ENCODE measurements around the gene HK1. TPM values are rescaled to one million over a fixed set of nuclear protein-coding genes. Genes with fewer than 3 reads are reported as not detected.

HK1 gene
- total and polyA plus RNA-seq, 2 donors (not counting 1 experiment from before 2014, with no cell fraction given): 24.7 to 40.8 TPM

DNA sequence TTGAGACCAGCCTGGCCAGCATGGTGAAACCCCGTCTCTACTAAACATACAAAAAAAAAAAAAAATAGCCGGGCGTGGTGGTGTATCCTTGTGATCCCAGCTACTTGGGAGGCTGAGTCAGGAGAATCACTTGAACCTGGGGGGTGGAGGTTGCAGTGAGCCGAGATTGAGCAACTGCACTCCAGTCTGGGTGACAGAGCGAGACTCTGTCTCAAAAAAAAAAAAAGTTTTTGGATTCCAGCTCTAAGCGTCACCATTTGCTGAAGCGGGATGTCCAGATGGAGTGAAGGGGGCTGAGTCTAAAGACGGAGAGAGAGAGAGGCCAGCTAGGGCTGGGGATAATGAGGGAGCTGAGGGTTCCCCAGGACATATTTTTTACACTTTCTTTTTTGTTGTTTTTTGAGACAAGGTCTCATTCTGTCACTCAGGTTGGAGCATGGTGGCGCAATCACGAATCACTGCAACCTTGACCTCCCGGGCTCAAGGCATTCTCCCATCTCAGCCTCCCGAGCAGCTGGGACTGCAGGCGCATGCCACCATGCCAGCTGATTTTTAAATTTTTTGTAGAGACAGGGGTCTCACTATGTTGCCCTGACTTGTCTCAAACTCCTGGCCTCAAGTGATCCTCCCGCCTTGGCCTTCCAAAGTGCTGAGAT lies 9.4 kb upstream of the HK1 start:
- 99% methylated on average over 12 of the region's 14 CpGs for WGBS (ENCODE audit: insufficient coverage)
- Histone ChIP-seq H3K79me2 (ENCODE audit: control insufficient read depth, insufficient read depth, low read length) (no peaks in the 10 kb centered on the region), H3K36me3 (replicated peaks in 1 of 2; ENCODE audit: control extremely low read depth in 1 of 2, control insufficient read depth in 1 of 2, extremely low read depth in 1 of 2, insufficient read depth in 2 of 2, low read length in 1 of 2) (no peaks in the 10 kb centered on the region), H2AFZ (ENCODE audit: insufficient read depth, low read depth, low read length, poor library complexity, severe bottlenecking) (no peak overlapping the region), H4K20me1 (ENCODE audit: control insufficient read depth, insufficient read depth, low read length, poor library complexity, severe bottlenecking) (no peaks in the 10 kb centered on the region), H3K27ac (ENCODE audit: low read length in 2 of 2) (no peak overlapping the region), H3K4me3 (ENCODE audit: control extremely low read depth in 1 of 5, extremely low read depth in 1 of 5, insufficient read depth in 1 of 5, low read depth in 2 of 5, low read length in 4 of 5) (no peak overlapping the region), H3K9me3 (ENCODE audit: control extremely low read depth in 1 of 3, control insufficient read depth in 2 of 3, insufficient read depth in 1 of 3, low read length in 2 of 3) (no peaks in the 10 kb centered on the region), H3K4me1 (ENCODE audit: control insufficient read depth in 2 of 2, insufficient read depth in 2 of 2, low read length in 2 of 2) (no peaks in the 10 kb centered on the region), H3K9ac (ENCODE audit: low read length) (no peak overlapping the region), H3K4me2 (replicated peaks; ENCODE audit: low read depth, low read length, poor library complexity, severe bottlenecking) (no peak overlapping the region), H3K27me3 (replicated peaks in 1 of 4; ENCODE audit: control extremely low read depth in 1 of 4, control insufficient read depth in 3 of 4, insufficient read depth in 4 of 4, low read length in 3 of 4) (peaks cover 0 to 5% (median 1%) of the 10 kb centered on the region in 4 experiments)
- DNase-seq (no peak), ATAC-seq (ENCODE audit: low read depth) (no peak)
- H3K27ac Mint-ChIP-seq: no peak overlapping the region
- no peak overlapping the region for H3K4me3 Mint-ChIP-seq
- H3K27me3 Mint-ChIP-seq: peaks cover 17% of the 10 kb centered on the region
- ChIA-PET CTCF (interaction anchor here (0.6 kb wide), 1 partner anchor 27 kb away, joined by 3 read pairs; no protein-coding TSS in a partner anchor), POLR2A (no interaction called here)
- intact Hi-C loops (cut with micrococcal nuclease): no loop called here
- TF ChIP-seq EZH2 (IDR thresholded peaks at IDR 0.05; ENCODE audit: borderline replicate concordance, insufficient read depth, low read depth, low read length, poor library complexity, severe bottlenecking) (no peak), CTCF (IDR thresholded peaks at IDR 0.05) (no peak)
- no peaks in the 10 kb centered on the region for H3K9me3 Mint-ChIP-seq (ENCODE audit: insufficient read depth)
- peaks cover 1% of the 10 kb centered on the region for H3K4me1 Mint-ChIP-seq

DNA sequence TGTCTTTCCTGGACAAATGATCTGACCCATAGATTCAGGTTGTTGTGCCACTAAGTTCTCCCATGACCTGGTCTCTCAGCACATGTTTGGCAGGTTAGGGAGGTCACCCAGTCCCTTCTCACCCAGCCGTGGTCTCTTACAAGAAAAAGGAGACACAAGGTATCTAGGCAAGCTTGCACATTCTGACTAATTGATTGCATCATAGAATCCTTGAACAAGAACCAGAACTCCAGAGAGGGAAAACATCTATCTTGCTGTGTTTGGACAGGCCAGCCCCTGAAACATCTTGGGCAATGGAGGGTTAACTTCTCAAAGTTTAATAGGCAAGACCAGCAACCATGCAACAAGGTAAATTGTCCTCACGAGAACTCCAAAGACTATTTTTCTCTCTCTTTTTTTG lies 8.5 kb upstream of the HK1 start:
- Histone ChIP-seq H2AFZ (ENCODE audit: insufficient read depth, low read depth, low read length, poor library complexity, severe bottlenecking) (no peak overlapping the region), H3K4me2 (replicated peaks; ENCODE audit: low read depth, low read length, poor library complexity, severe bottlenecking) (no peak overlapping the region), H3K4me3 (ENCODE audit: control extremely low read depth in 1 of 5, extremely low read depth in 1 of 5, insufficient read depth in 1 of 5, low read depth in 2 of 5, low read length in 4 of 5) (no peak overlapping the region), H4K20me1 (ENCODE audit: control insufficient read depth, insufficient read depth, low read length, poor library complexity, severe bottlenecking) (no peaks in the 10 kb centered on the region), H3K27me3 (replicated peaks in 1 of 4; ENCODE audit: control extremely low read depth in 1 of 4, control insufficient read depth in 3 of 4, insufficient read depth in 4 of 4, low read length in 3 of 4) (peaks cover 0 to 5% (median 1%) of the 10 kb centered on the region in 4 experiments), H3K36me3 (replicated peaks in 1 of 2; ENCODE audit: control extremely low read depth in 1 of 2, control insufficient read depth in 1 of 2, extremely low read depth in 1 of 2, insufficient read depth in 2 of 2, low read length in 1 of 2) (no peaks in the 10 kb centered on the region), H3K79me2 (ENCODE audit: control insufficient read depth, insufficient read depth, low read length) (no peaks in the 10 kb centered on the region), H3K9ac (ENCODE audit: low read length) (no peak overlapping the region), H3K4me1 (ENCODE audit: control insufficient read depth in 2 of 2, insufficient read depth in 2 of 2, low read length in 2 of 2) (no peaks in the 10 kb centered on the region), H3K9me3 (ENCODE audit: control extremely low read depth in 1 of 3, control insufficient read depth in 2 of 3, insufficient read depth in 1 of 3, low read length in 2 of 3) (no peaks in the 10 kb centered on the region), H3K27ac (ENCODE audit: low read length in 2 of 2) (no peak overlapping the region)
- DNase-seq (no peak), ATAC-seq (ENCODE audit: low read depth) (no peak)
- Mint-ChIP-seq H3K27ac (no peak overlapping the region), H3K27me3 (peaks cover 17% of the 10 kb centered on the region), H3K9me3 (ENCODE audit: insufficient read depth) (no peaks in the 10 kb centered on the region), H3K4me1 (peaks cover 1% of the 10 kb centered on the region), H3K4me3 (no peak overlapping the region)
- WGBS (ENCODE audit: insufficient coverage): 82% methylated on average over 2 of the region's 2 CpGs
- ChIA-PET POLR2A (no interaction called here), CTCF (no interaction called here)
- TF ChIP-seq CTCF (IDR thresholded peaks at IDR 0.05): no peak
- TF ChIP-seq EZH2 (IDR thresholded peaks at IDR 0.05; ENCODE audit: borderline replicate concordance, insufficient read depth, low read depth, low read length, poor library complexity, severe bottlenecking): no peak
- intact Hi-C loops (cut with micrococcal nuclease): no loop called here
